HepG2 (cell line): ENCODE results near the gene PCOLCE2. TPM values are rescaled to one million over a fixed set of nuclear protein-coding genes. Genes with fewer than 3 reads are reported as not detected.

Experiments
- AHDC1 ChIP-seq: sonication (generic); formaldehyde crosslinking; IDR thresholded peaks from 2 replicates; pipeline ENCODE4 v1.5.1; 2020; ENCODE audit warnings: mild to moderate bottlenecking, missing genetic modification reagents, borderline replicate concordance
- CBFB ChIP-seq: sonication (generic); formaldehyde crosslinking; IDR thresholded peaks from 2 replicates; pipeline ENCODE4 v1.4.0; 2020; ENCODE audit warnings: missing genetic modification reagents
- CREB1 ChIP-seq, 2 experiments: fragments of 450-650 bp in 1 of 2; IDR thresholded peaks; 2 replicates each; pipeline ENCODE4 v1.6.1; 2016 to 2017; ENCODE audit warnings: control low read depth in 1 of 2, mild to moderate bottlenecking in 1 of 2, missing compliant biosample characterization in 1 of 2, missing genetic modification characterization in 1 of 2
- FOXA3 ChIP-seq: IDR thresholded peaks from 2 replicates; pipeline ENCODE4 v1.6.1; 2016; ENCODE audit warnings: missing genetic modification reagents, missing compliant biosample characterization
- FOXK1 ChIP-seq: sonication (generic); formaldehyde crosslinking; IDR thresholded peaks from 2 replicates; pipeline ENCODE4 v1.4.0; 2020; ENCODE audit warnings: low read depth, missing genetic modification reagents, borderline replicate concordance
- HDAC1 ChIP-seq: sonication (generic); formaldehyde crosslinking; IDR thresholded peaks from 2 replicates; pipeline ENCODE4 v1.5.1; 2020; ENCODE audit warnings: mild to moderate bottlenecking, missing genetic modification reagents
- HMG20A ChIP-seq: IDR thresholded peaks from 2 replicates; pipeline ENCODE4 v1.6.1; 2016; ENCODE audit warnings: borderline replicate concordance
- IKZF4 ChIP-seq: sonication (generic); formaldehyde crosslinking; IDR thresholded peaks from 2 replicates; pipeline ENCODE4 v1.5.1; 2020; ENCODE audit warnings: borderline replicate concordance, mild to moderate bottlenecking, low read depth, missing genetic modification reagents; ENCODE audit errors: not compliant biosample characterization
- PITX1 ChIP-seq: sonication (generic); formaldehyde crosslinking; IDR thresholded peaks from 2 replicates; pipeline ENCODE4 v1.5.1; 2020; ENCODE audit warnings: mild to moderate bottlenecking, missing genetic modification reagents
- SAP130 ChIP-seq: IDR thresholded peaks from 2 replicates; pipeline ENCODE4 v1.6.1; 2016; ENCODE audit warnings: low read depth
- SETDB1 ChIP-seq: sonication (generic); formaldehyde crosslinking; IDR thresholded peaks from 2 replicates; pipeline ENCODE4 v1.5.1; 2020; ENCODE audit warnings: missing genetic modification reagents, mild to moderate bottlenecking, borderline replicate concordance
- SP140L ChIP-seq: sonication (generic); formaldehyde crosslinking; IDR thresholded peaks from 2 replicates; pipeline ENCODE4 v1.4.0; 2020; ENCODE audit warnings: missing genetic modification reagents, borderline replicate concordance
- SP5 ChIP-seq: IDR thresholded peaks from 2 replicates; pipeline ENCODE4 v1.6.1; 2016; ENCODE audit warnings: low read depth, borderline replicate concordance
- TFDP2 ChIP-seq: sonication (generic); formaldehyde crosslinking; IDR thresholded peaks from 2 replicates; pipeline ENCODE4 v1.4.0; 2020; ENCODE audit warnings: missing genetic modification reagents
- ZFP82 ChIP-seq: sonication (generic); formaldehyde crosslinking; IDR thresholded peaks from 2 replicates; pipeline ENCODE4 v1.5.1; 2020; ENCODE audit warnings: mild to moderate bottlenecking, missing genetic modification reagents, borderline replicate concordance
- ZKSCAN5 ChIP-seq: sonication (generic); formaldehyde crosslinking; IDR thresholded peaks from 2 replicates; pipeline ENCODE4 v1.5.1; 2020; ENCODE audit warnings: mild to moderate bottlenecking, missing genetic modification reagents
- ZMYM4 ChIP-seq: sonication (generic); formaldehyde crosslinking; IDR thresholded peaks from 2 replicates; pipeline ENCODE4 v1.8.1; 2023; ENCODE audit warnings: mild to moderate bottlenecking, missing genetic modification reagents
- ZNF24 ChIP-seq: fragments of 450-650 bp; IDR thresholded peaks from 2 replicates; pipeline ENCODE4 v1.6.1; 2017; ENCODE audit warnings: antibody characterized with exemption, mild to moderate bottlenecking
- ZNF331 ChIP-seq: sonication (generic); formaldehyde crosslinking; IDR thresholded peaks from 2 replicates; pipeline ENCODE4 v1.4.0; 2020; ENCODE audit warnings: missing genetic modification reagents
- ZNF446 ChIP-seq: sonication (generic); formaldehyde crosslinking; IDR thresholded peaks from 2 replicates; pipeline ENCODE4 v1.5.0; 2020; ENCODE audit warnings: mild to moderate bottlenecking, missing genetic modification reagents
- ZNF503 ChIP-seq: sonication (generic); formaldehyde crosslinking; IDR thresholded peaks from 2 replicates; pipeline ENCODE4 v1.4.0; 2020; ENCODE audit warnings: missing genetic modification reagents
- ZNF83 ChIP-seq: sonication (generic); formaldehyde crosslinking; IDR thresholded peaks from 2 replicates; pipeline ENCODE4 v1.4.0; 2020; ENCODE audit warnings: missing genetic modification reagents, mild to moderate bottlenecking, borderline replicate concordance
- polyA plus RNA-seq, 8 experiments: library from polyadenylated mRNA; depleted of rRNA in 3 of 8; stranded (reverse) in 7 of 8; unstranded in 1 of 8; fragments of >200 nt; fragmentation: Illumina TruSeq in 4 of 8; extraction: Trizol in 4 of 8; gene quantifications; 2 replicates each; pipeline versions ENCODE4 v1.2.1 to v1.2.3, GENCODE V29; 2011 to 2016; ENCODE audit warnings: low read depth in 4 of 8, missing spikeins in 1 of 8, mixed read lengths in 1 of 8; ENCODE audit not compliant: insufficient read depth in 1 of 8
- total RNA-seq, 5 experiments: library from RNA; depleted of rRNA; stranded (reverse); fragments of >200 nt; fragmentation: Illumina TruSeq; extraction: Trizol; gene quantifications; 2 replicates each; pipeline ENCODE4 v1.2.3, GENCODE V29; 2016; ENCODE audit warnings: low read depth in 1 of 5

Gene PCOLCE2
- total and polyA plus RNA-seq, 2 of the 13 experiments (the other 11 are each of a cell fraction or from before 2014, with no cell fraction given), result 0.71 to 2.0 TPM

GRCh38 chr3:142850395-142851023 lies 38.4 kb downstream of the PCOLCE2 start (continued):
- peak; percentile 79 for TF ChIP-seq AHDC1 (CRISPR knock-in tag)
- no peak for TF ChIP-seq CREB1 (IDR thresholded peaks at IDR 0.05)
- TF ChIP-seq CREB1 (CRISPR knock-in tag; IDR thresholded peaks at IDR 0.05), result peak; percentile 57
- peak; percentile 64; the same call in 1 of the 2 replicates for TF ChIP-seq HDAC1 (CRISPR knock-in tag)
- no peak for TF ChIP-seq SETDB1 (CRISPR knock-in tag)
- no peak for TF ChIP-seq IKZF4 (CRISPR knock-in tag)
- peak; percentile 81 for TF ChIP-seq HMG20A
- no peak for TF ChIP-seq ZNF446 (CRISPR knock-in tag)
- TF ChIP-seq ZNF24, result peak; percentile 54; the same call in 1 of the 2 replicates
- TF ChIP-seq CBFB (CRISPR knock-in tag), result peak; percentile 97
- 0 out of 2 replicates have a peak, but pooled peaks have one; percentile 43 for TF ChIP-seq PITX1
- TF ChIP-seq SAP130 (CRISPR knock-in tag), result peak; percentile 29; the same call in 1 of the 2 replicates
- TF ChIP-seq ZMYM4 (CRISPR knock-in tag), result peak; percentile 88
- peak; percentile 20; the same call in 1 of the 2 replicates for TF ChIP-seq FOXK1 (CRISPR knock-in tag)
- TF ChIP-seq ZFP82 (CRISPR knock-in tag), result no peak
- TF ChIP-seq FOXA3 (CRISPR knock-in tag), result peak; percentile 81
- no peak for TF ChIP-seq ZKSCAN5
- no peak for TF ChIP-seq ZNF83 (CRISPR knock-in tag)
- 0 out of 2 replicates have a peak, but pooled peaks have one; percentile 62 for TF ChIP-seq SP140L (CRISPR knock-in tag)
- peak; percentile 71; the same call in 1 of the 2 replicates for TF ChIP-seq SP5 (CRISPR knock-in tag)
- peak; percentile 68; the same call in 1 of the 2 replicates for TF ChIP-seq ZNF331
- TF ChIP-seq TFDP2 (CRISPR knock-in tag), result peak; percentile 33
- TF ChIP-seq ZNF503 (CRISPR knock-in tag), result peak; percentile 40; the same call in 1 of the 2 replicates
